ENCODE results near the gene EVA1B. TPM values are rescaled to one million over a fixed set of nuclear protein-coding genes. Genes with fewer than 3 reads are reported as not detected.

Gene EVA1B
- total and polyA plus RNA-seq, 2 of the 13 experiments (the other 11 are each of a cell fraction or from before 2014, with no cell fraction given): 3.9 to 6.6 TPM

- TF ChIP-seq ZXDC (CRISPR knock-in tag; IDR thresholded peaks at IDR 0.05) (0 out of 2 replicates have a peak, but pooled peaks have one; percentile 50), ZNF251 (CRISPR knock-in tag; IDR thresholded peaks at IDR 0.05) (no peak), SKI (IDR thresholded peaks at IDR 0.05; ENCODE audit: partially characterized antibody) (no peak), ZNF552 (CRISPR knock-in tag; IDR thresholded peaks at IDR 0.05; ENCODE audit: borderline replicate concordance) (no peak), KLF6 (CRISPR knock-in tag; IDR thresholded peaks at IDR 0.05) (no peak; the same call in 1 of the 2 replicates), MLLT10 (CRISPR knock-in tag; IDR thresholded peaks at IDR 0.05) (no peak), ZNF569 (CRISPR knock-in tag; IDR thresholded peaks at IDR 0.05; ENCODE audit: borderline replicate concordance) (no peak), TMF1 (CRISPR knock-in tag; IDR thresholded peaks at IDR 0.05; ENCODE audit: low read depth) (0 out of 2 replicates have a peak, but pooled peaks have one; percentile 31), CHCHD3 (CRISPR knock-in tag; IDR thresholded peaks at IDR 0.05) (no peak), PBX3 (CRISPR knock-in tag; IDR thresholded peaks at IDR 0.05; ENCODE audit: borderline replicate concordance) (no peak), MBNL3 (CRISPR knock-in tag; conservative IDR thresholded peaks at IDR 0.05) (no peak), ADNP (CRISPR knock-in tag; IDR thresholded peaks at IDR 0.05) (no peak), JUN (CRISPR knock-in tag; IDR thresholded peaks at IDR 0.05) (no peak), SMARCE1 (IDR thresholded peaks at IDR 0.05; ENCODE audit: borderline replicate concordance) (no peak), KDM6A (CRISPR knock-in tag; IDR thresholded peaks at IDR 0.05; ENCODE audit: low read depth) (no peak), NPAS2 (CRISPR knock-in tag; IDR thresholded peaks at IDR 0.05; ENCODE audit: borderline replicate concordance) (no peak), ZNF101 (CRISPR knock-in tag; IDR thresholded peaks at IDR 0.05; ENCODE audit: borderline replicate concordance, low read depth) (no peak), THAP11 (CRISPR knock-in tag; IDR thresholded peaks at IDR 0.05) (no peak), PHF21A (CRISPR knock-in tag; IDR thresholded peaks at IDR 0.05) (0 out of 2 replicates have a peak, but pooled peaks have one; percentile 48), POLR2AphosphoS5 (IDR thresholded peaks at IDR 0.05; ENCODE audit: low read depth, low read length) (peak; percentile 44), THYN1 (CRISPR knock-in tag; IDR thresholded peaks at IDR 0.05; ENCODE audit: borderline replicate concordance, low read depth) (no peak)
- TF ChIP-seq, protein P1, sequence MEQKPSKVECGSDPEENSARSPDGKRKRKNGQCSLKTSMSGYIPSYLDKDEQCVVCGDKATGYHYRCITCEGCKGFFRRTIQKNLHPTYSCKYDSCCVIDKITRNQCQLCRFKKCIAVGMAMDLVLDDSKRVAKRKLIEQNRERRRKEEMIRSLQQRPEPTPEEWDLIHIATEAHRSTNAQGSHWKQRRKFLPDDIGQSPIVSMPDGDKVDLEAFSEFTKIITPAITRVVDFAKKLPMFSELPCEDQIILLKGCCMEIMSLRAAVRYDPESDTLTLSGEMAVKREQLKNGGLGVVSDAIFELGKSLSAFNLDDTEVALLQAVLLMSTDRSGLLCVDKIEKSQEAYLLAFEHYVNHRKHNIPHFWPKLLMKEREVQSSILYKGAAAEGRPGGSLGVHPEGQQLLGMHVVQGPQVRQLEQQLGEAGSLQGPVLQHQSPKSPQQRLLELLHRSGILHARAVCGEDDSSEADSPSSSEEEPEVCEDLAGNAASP (CRISPR knock-in tag; IDR thresholded peaks at IDR 0.05; ENCODE audit: borderline replicate concordance): no peak
- TF ChIP-seq, protein P2, sequence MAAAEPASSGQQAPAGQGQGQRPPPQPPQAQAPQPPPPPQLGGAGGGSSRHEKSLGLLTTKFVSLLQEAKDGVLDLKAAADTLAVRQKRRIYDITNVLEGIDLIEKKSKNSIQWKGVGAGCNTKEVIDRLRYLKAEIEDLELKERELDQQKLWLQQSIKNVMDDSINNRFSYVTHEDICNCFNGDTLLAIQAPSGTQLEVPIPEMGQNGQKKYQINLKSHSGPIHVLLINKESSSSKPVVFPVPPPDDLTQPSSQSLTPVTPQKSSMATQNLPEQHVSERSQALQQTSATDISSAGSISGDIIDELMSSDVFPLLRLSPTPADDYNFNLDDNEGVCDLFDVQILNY (CRISPR knock-in tag; conservative IDR thresholded peaks at IDR 0.05): no peak
- TF ChIP-seq, protein P3, sequence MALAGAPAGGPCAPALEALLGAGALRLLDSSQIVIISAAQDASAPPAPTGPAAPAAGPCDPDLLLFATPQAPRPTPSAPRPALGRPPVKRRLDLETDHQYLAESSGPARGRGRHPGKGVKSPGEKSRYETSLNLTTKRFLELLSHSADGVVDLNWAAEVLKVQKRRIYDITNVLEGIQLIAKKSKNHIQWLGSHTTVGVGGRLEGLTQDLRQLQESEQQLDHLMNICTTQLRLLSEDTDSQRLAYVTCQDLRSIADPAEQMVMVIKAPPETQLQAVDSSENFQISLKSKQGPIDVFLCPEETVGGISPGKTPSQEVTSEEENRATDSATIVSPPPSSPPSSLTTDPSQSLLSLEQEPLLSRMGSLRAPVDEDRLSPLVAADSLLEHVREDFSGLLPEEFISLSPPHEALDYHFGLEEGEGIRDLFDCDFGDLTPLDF (CRISPR knock-in tag; IDR thresholded peaks at IDR 0.05): 0 out of 2 replicates have a peak, but pooled peaks have one; percentile 37
These were observed 17.1 kb downstream of the EVA1B start, which contains the start of gene SH3D21 (continued) for GRCh38 chr1:36306210-36306901.
